Endodermal cell (in vitro differentiated cells): Measurements from ENCODE around the gene LIPC. TPM values are rescaled to one million over a fixed set of nuclear protein-coding genes. Genes with fewer than 3 reads are reported as not detected.

ENCODE experiments used
- DNase-seq: peaks from one replicate; pipeline ENCODE4 v3.0.0-alpha.2; 2017
- H3K27ac ChIP-seq: 2 replicates; pipeline ENCODE4 v1.5.1; 2013; ENCODE audit warnings: mild to moderate bottlenecking, low read depth, low read length, moderate library complexity
- H3K27me3 ChIP-seq: 2 replicates; pipeline ENCODE4 v1.6.1; 2013; ENCODE audit warnings: mild to moderate bottlenecking, low read length, moderate library complexity; ENCODE audit not compliant: insufficient read depth, control insufficient read depth, poor library complexity, severe bottlenecking
- H3K36me3 ChIP-seq: 2 replicates; pipeline ENCODE4 v1.7.0; 2013; ENCODE audit warnings: mild to moderate bottlenecking, low read length, moderate library complexity; ENCODE audit not compliant: control insufficient read depth, insufficient read depth
- H3K4me1 ChIP-seq: one replicate; pipeline ENCODE4 v1.7.0; 2013; ENCODE audit warnings: low read length; ENCODE audit not compliant: control insufficient read depth, insufficient read depth
- H3K4me3 ChIP-seq: 2 replicates; pipeline ENCODE4 v1.5.1; 2013; ENCODE audit warnings: mild to moderate bottlenecking, low read length, moderate library complexity
- H3K9ac ChIP-seq: 2 replicates; pipeline ENCODE4 v1.6.1; 2013; ENCODE audit warnings: mild to moderate bottlenecking, low read length, moderate library complexity; ENCODE audit not compliant: poor library complexity, severe bottlenecking; ENCODE audit errors: extremely low read depth
- H3K9me3 ChIP-seq: 2 replicates; pipeline ENCODE4 v1.6.1; 2013; ENCODE audit warnings: mild to moderate bottlenecking, low read length, moderate library complexity; ENCODE audit not compliant: control insufficient read depth
- H3K27ac Mint-ChIP-seq: 2 replicates; pipeline ENCODE4 v1.8.0; 2020; ENCODE audit warnings: mixed read lengths
- H3K27me3 Mint-ChIP-seq: 2 replicates; pipeline ENCODE4 v1.8.0; 2021; ENCODE audit warnings: mild to moderate bottlenecking, mixed read lengths; ENCODE audit not compliant: insufficient read depth
- H3K36me3 Mint-ChIP-seq: 2 replicates; pipeline ENCODE4 v1.8.0; 2020; ENCODE audit warnings: low read depth, mixed read lengths
- H3K4me1 Mint-ChIP-seq: 2 replicates; pipeline ENCODE4 v1.8.0; 2020; ENCODE audit warnings: mixed read lengths
- H3K4me3 Mint-ChIP-seq: 2 replicates; pipeline ENCODE4 v1.8.0; 2020; ENCODE audit warnings: mild to moderate bottlenecking, moderate library complexity, mixed read lengths
- H3K9me3 Mint-ChIP-seq: 2 replicates; pipeline ENCODE4 v1.8.0; 2020; ENCODE audit warnings: mild to moderate bottlenecking, mixed read lengths
- CTCF ChIP-seq: fragments of 200-600 bp; sonication (generic); conservative IDR thresholded peaks from 2 replicates; pipeline ENCODE4 v1.5.0; 2021; ENCODE audit warnings: antibody characterized with exemption, mild to moderate bottlenecking
- WGBS, 2 experiments: methylation state at CpG; one replicate each; pipeline versions ENCODE4 v1.1.5 to v1.1.7; 2013; ENCODE audit warnings: missing lambda C conversion rate in 2 of 2, mixed read lengths in 1 of 2; ENCODE audit not compliant: insufficient coverage in 1 of 2, insufficient read length in 1 of 2; 5-methylcytosine and 5-hydroxymethylcytosine counted together
- total RNA-seq, 2 donors: library from RNA; stranded (reverse); fragmentation: NEBNext Ultra II Directional in 1 of 2; extraction: Animal tissue kit (Norgen Biotek cat#: 25700) in 1 of 2; gene quantifications; 2 replicates in 1 of 2; 3 replicates in 1 of 2; pipeline ENCODE4 v1.2.1, GENCODE V29; 2021

Gene LIPC
- total RNA-seq, 2 donors from 2014 or later, result not detected

GRCh38 chr15:58465866-58466517 is 34.2 kb downstream of the LIPC start:
- Histone ChIP-seq H3K9me3 (no peaks in the 10 kb centered on the region), H3K4me1 (peaks cover 5% of the 10 kb centered on the region), H3K9ac (no peak overlapping the region), H3K27ac (no peak overlapping the region), H3K27me3 (no peaks in the 10 kb centered on the region), H3K36me3 (no peaks in the 10 kb centered on the region), H3K4me3 (no peak overlapping the region)
- H3K4me3 Mint-ChIP-seq, result no peak overlapping the region
- no peak for TF ChIP-seq CTCF
- no peak for DNase-seq
- H3K36me3 Mint-ChIP-seq, result no peaks in the 10 kb centered on the region
- no peak overlapping the region for H3K27ac Mint-ChIP-seq
- WGBS, 2 experiments, result 95 to 100% methylated on average over 5 to 7 of the region's 7 CpGs
- H3K4me1 Mint-ChIP-seq, result peaks cover 26% of the 10 kb centered on the region
- H3K9me3 Mint-ChIP-seq, result no peaks in the 10 kb centered on the region
- no peaks in the 10 kb centered on the region for H3K27me3 Mint-ChIP-seq

GRCh38 chr15:58466566-58466965 is 34.8 kb downstream of the LIPC start:
- Mint-ChIP-seq H3K36me3 (no peaks in the 10 kb centered on the region), H3K4me3 (no peak overlapping the region), H3K27me3 (no peaks in the 10 kb centered on the region), H3K27ac (no peak overlapping the region), H3K4me1 (peaks cover 26% of the 10 kb centered on the region), H3K9me3 (no peaks in the 10 kb centered on the region)
- Histone ChIP-seq H3K4me1 (peaks cover 5% of the 10 kb centered on the region), H3K27me3 (no peaks in the 10 kb centered on the region), H3K9me3 (no peaks in the 10 kb centered on the region), H3K27ac (no peak overlapping the region), H3K9ac (no peak overlapping the region), H3K4me3 (no peak overlapping the region), H3K36me3 (no peaks in the 10 kb centered on the region)
- DNase-seq, result no peak
- TF ChIP-seq CTCF, result no peak
- 95 to 100% methylated on average over 2 of the region's 2 CpGs for WGBS, 2 experiments

GRCh38 chr15:58467121-58467721 is 35.4 kb downstream of the LIPC start:
- no peak overlapping the region for H3K27ac ChIP-seq
- no peaks in the 10 kb centered on the region for H3K9me3 ChIP-seq
- no peaks in the 10 kb centered on the region for H3K36me3 Mint-ChIP-seq
- no peaks in the 10 kb centered on the region for H3K27me3 ChIP-seq
- DNase-seq, result no peak
- WGBS, 2 experiments, result 83 to 87% methylated on average over 15 of the region's 15 CpGs
- H3K27me3 Mint-ChIP-seq, result no peaks in the 10 kb centered on the region
- H3K36me3 ChIP-seq, result no peaks in the 10 kb centered on the region
- no peaks in the 10 kb centered on the region for H3K9me3 Mint-ChIP-seq
- no peak overlapping the region for H3K9ac ChIP-seq
- no peak overlapping the region for H3K4me3 ChIP-seq
- peaks cover 5% of the 10 kb centered on the region for H3K4me1 ChIP-seq
- H3K4me3 Mint-ChIP-seq, result no peak overlapping the region
- no peak overlapping the region for H3K27ac Mint-ChIP-seq
- H3K4me1 Mint-ChIP-seq, result peaks cover 26% of the 10 kb centered on the region
- no peak for TF ChIP-seq CTCF
